ENCODE results near the gene GNAI3. TPM values are rescaled to one million over a fixed set of nuclear protein-coding genes. Genes with fewer than 3 reads are reported as not detected.
A peak's percentile ranks its signal among the peaks of the same experiment; 100 is the strongest.

The GNAI3 gene
- total and polyA plus RNA-seq, 4 donors, result 2.7 to 10.4 (median 6.5) TPM

DNA sequence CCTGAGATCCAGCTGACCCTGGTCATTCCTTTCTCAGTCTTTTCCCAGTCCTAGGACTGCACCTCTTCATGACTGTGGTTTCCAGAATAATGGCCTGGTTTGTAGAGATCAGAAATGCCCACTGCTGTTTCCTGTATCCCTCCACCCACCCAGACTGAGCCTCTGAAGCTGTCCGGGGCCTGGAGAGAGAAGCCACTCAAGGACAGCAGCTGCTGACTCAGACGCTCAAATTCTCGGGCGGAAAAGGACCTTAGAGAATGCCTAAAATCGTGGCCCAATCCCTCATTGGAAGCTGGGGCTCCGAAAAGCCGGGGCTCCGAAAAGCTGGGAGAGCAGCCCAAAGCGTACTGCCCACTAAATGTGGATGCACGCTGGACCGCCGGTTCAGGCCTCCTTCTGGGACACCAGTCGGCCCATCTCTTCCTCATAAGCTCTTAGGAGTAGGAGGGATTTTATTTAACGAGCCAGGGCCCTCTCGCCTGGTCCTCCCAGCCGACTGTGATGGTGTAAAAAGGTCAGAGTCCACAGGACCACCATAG is 16.5 kb upstream of the GNAI3 start:
- Histone ChIP-seq H3K4me1 (ENCODE audit: control insufficient read depth in 5 of 5, insufficient read depth in 5 of 5, low read length in 5 of 5) (peaks cover 0 to 25% (median 12%) of the 10 kb centered on the region in 5 donors), H3K9me3 (ENCODE audit: control insufficient read depth in 4 of 4, insufficient read depth in 3 of 4, low read length in 3 of 4) (no peaks in the 10 kb centered on the region), H3K27me3 (ENCODE audit: control insufficient read depth in 3 of 3, insufficient read depth in 3 of 3, low read length in 2 of 3) (no peaks in the 10 kb centered on the region), H3K9ac (ENCODE audit: insufficient read depth in 1 of 2, low read length in 2 of 2) (no peak overlapping the region), H3K4me3 (no peak overlapping the region), H3K36me3 (ENCODE audit: control insufficient read depth in 4 of 4, insufficient read depth in 4 of 4, low read length in 4 of 4) (no peaks in the 10 kb centered on the region), H3K27ac (ENCODE audit: low read depth in 1 of 2, low read length in 1 of 2) (no peak overlapping the region)
- TF ChIP-seq, protein P1, sequence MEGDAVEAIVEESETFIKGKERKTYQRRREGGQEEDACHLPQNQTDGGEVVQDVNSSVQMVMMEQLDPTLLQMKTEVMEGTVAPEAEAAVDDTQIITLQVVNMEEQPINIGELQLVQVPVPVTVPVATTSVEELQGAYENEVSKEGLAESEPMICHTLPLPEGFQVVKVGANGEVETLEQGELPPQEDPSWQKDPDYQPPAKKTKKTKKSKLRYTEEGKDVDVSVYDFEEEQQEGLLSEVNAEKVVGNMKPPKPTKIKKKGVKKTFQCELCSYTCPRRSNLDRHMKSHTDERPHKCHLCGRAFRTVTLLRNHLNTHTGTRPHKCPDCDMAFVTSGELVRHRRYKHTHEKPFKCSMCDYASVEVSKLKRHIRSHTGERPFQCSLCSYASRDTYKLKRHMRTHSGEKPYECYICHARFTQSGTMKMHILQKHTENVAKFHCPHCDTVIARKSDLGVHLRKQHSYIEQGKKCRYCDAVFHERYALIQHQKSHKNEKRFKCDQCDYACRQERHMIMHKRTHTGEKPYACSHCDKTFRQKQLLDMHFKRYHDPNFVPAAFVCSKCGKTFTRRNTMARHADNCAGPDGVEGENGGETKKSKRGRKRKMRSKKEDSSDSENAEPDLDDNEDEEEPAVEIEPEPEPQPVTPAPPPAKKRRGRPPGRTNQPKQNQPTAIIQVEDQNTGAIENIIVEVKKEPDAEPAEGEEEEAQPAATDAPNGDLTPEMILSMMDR (IDR thresholded peaks at IDR 0.05; ENCODE audit: control extremely low read depth, extremely low read depth), result no peak
- no peak for ATAC-seq (ENCODE audit: insufficient read depth, low FRiP score)
- no peak for DNase-seq
- 58 to 68% methylated on average over 16 of the region's 16 CpGs for WGBS, 2 donors

DNA sequence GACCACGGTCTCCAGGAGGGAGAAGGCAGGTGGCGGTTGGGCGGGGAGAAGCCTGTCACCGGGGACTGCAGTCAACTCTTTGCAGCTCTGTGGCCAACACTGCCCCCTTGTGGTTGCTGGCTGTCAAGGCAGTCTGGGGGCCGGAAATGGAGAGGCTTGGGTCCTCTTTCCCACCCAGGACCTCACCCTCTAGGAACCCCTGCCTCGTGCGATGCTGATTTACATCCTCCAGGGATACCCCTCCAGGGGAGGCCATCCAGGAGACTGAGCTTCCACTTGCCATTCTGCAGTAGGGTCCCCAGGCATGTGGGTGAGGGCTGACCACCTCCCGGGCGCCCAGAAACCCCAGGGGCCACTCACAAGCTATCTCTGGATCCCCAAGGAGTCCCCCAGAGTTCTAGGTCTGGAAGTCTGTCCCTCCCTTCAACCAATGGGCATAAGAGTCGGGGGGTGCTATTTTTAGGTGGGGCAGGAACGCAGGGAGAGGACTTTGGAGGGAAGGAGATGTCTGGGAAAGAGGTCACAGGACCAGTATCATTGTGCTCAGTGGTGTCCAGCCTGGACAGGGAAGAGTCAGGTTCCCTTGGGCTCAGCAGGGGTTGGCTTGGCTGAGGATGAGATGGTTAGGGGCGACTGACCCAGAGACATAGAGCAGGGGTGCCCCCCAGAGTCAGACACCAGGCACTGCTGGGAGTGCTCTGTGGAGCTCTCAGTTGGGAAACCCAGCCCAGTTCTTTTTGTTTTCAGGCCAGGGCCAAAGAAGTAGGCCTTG is 15.9 kb upstream of the GNAI3 start:
- H3K4me1 ChIP-seq (ENCODE audit: control insufficient read depth in 5 of 5, insufficient read depth in 5 of 5, low read length in 5 of 5), result peaks cover 0 to 25% (median 12%) of the 10 kb centered on the region in 5 donors
- no peak overlapping the region for H3K9ac ChIP-seq (ENCODE audit: insufficient read depth in 1 of 2, low read length in 2 of 2)
- H3K4me3 ChIP-seq, result no peak overlapping the region
- DNase-seq (peak; percentile 82 to 85 (median 84)), ATAC-seq (ENCODE audit: insufficient read depth, low FRiP score) (peak; percentile 89)
- no peaks in the 10 kb centered on the region for H3K27me3 ChIP-seq (ENCODE audit: control insufficient read depth in 3 of 3, insufficient read depth in 3 of 3, low read length in 2 of 3)
- WGBS, 2 donors, result 12 to 16% methylated on average over 12 of the region's 12 CpGs
- no peaks in the 10 kb centered on the region for H3K9me3 ChIP-seq (ENCODE audit: control insufficient read depth in 4 of 4, insufficient read depth in 3 of 4, low read length in 3 of 4)
- H3K36me3 ChIP-seq (ENCODE audit: control insufficient read depth in 4 of 4, insufficient read depth in 4 of 4, low read length in 4 of 4), result no peaks in the 10 kb centered on the region
- peak overlapping the region; percentile 21 to 52 for H3K27ac ChIP-seq (ENCODE audit: low read depth in 1 of 2, low read length in 1 of 2)
- TF ChIP-seq, protein P1 (IDR thresholded peaks at IDR 0.05; ENCODE audit: control extremely low read depth, extremely low read depth), result peak; percentile 97

DNA sequence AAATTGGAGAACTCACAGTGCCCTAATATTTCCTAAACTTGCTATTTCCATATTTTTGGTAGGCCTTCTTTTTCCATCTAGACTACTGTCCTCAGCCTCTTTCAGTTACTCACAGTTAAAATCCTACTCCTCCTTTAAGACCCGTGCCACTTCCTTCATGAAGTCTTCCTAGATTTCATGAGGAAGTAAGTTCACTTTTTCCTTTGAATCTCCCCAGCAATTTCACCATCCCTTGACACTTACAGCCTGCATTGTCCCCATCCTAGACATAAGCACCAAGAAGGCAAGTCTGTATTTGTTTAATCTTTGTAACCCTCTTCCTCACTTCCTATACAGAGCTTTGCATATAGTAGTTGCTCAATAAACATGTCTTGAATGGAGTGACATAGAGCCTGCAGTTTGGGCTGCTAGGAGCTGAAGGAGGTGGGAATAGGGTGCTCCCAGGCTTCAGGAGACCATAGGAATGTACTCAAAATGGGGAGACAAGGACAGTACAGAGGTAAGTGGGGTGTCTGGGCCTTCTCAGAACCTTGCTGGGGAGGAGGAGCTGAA is 14.0 kb upstream of the GNAI3 start:
- Histone ChIP-seq H3K36me3 (ENCODE audit: control insufficient read depth in 4 of 4, insufficient read depth in 4 of 4, low read length in 4 of 4) (no peaks in the 10 kb centered on the region), H3K9ac (ENCODE audit: insufficient read depth in 1 of 2, low read length in 2 of 2) (no peak overlapping the region), H3K27ac (ENCODE audit: low read depth in 1 of 2, low read length in 1 of 2) (no peak overlapping the region), H3K4me3 (no peak overlapping the region), H3K9me3 (ENCODE audit: control insufficient read depth in 4 of 4, insufficient read depth in 3 of 4, low read length in 3 of 4) (no peaks in the 10 kb centered on the region), H3K4me1 (ENCODE audit: control insufficient read depth in 5 of 5, insufficient read depth in 5 of 5, low read length in 5 of 5) (peaks cover 0 to 24% (median 11%) of the 10 kb centered on the region in 5 donors), H3K27me3 (ENCODE audit: control insufficient read depth in 3 of 3, insufficient read depth in 3 of 3, low read length in 2 of 3) (no peaks in the 10 kb centered on the region)
- TF ChIP-seq, protein P1 (IDR thresholded peaks at IDR 0.05; ENCODE audit: control extremely low read depth, extremely low read depth), result no peak
- WGBS, 2 donors, result 70 to 85% methylated on average over 1 of the region's 1 CpG
- ATAC-seq (ENCODE audit: insufficient read depth, low FRiP score) (no peak), DNase-seq (no peak)

Measured in lung (tissue), 12 donors.